IMR-90 (cell line): Measurements from ENCODE around the gene HNRNPU. TPM values are rescaled to one million over a fixed set of nuclear protein-coding genes. Genes with fewer than 3 reads are reported as not detected.
A peak's percentile ranks its signal among the peaks of the same experiment; 100 is the strongest.

ENCODE experiments used
- ATAC-seq: fragments of 200-7000 bp; cut with Tn5 transposase; 2 replicates; pipeline ENCODE4 v1.9.1; 2020; ENCODE audit warnings: low read depth, mild to moderate bottlenecking, moderate library complexity
- Bru-seq: library from RNA; stranded (reverse); fragments of 400-500 nt; gene quantifications from one replicate; lab custom pipeline; 2021; lab: Mats Ljungman, UMichigan
- BruChase-seq, 2 experiments: library from RNA; stranded (reverse); fragments of 400-500 nt; gene quantifications; one replicate each; lab custom pipeline; 2021; lab: Mats Ljungman, UMichigan
- BruUV-seq: library from RNA; stranded (reverse); fragments of 400-500 nt; replicated peaks from 2 replicates; lab custom pipeline; 2021; lab: Mats Ljungman, UMichigan
- CTCF ChIA-PET: fragments of 300-600 bp; formaldehyde crosslinking; extraction: SDS; loops from one replicate; lab custom pipeline; 2021; ENCODE audit warnings: antibody characterized with exemption; lab: Yijun Ruan, JAX
- POLR2A ChIA-PET: fragments of 300-600 bp; sonication (Branson Sonifier 250); formaldehyde crosslinking; loops from one replicate; lab custom pipeline; 2022; ENCODE audit warnings: antibody characterized with exemption; ENCODE audit not compliant: unreplicated experiment; lab: Charles Lee
- DNase-seq: peaks from one replicate; pipeline ENCODE4 v3.0.0; 2013
- H2AFZ ChIP-seq: replicated peaks from 2 replicates; pipeline ENCODE3; 2013; ENCODE audit warnings: low read length, mild to moderate bottlenecking; ENCODE audit not compliant: poor library complexity
- H2AK5ac ChIP-seq: 2 replicates; pipeline ENCODE4 v1.6.1; 2013; ENCODE audit warnings: low read depth, low read length, inconsistent platforms
- H2AK9ac ChIP-seq: replicated peaks from 2 replicates; pipeline ENCODE3; 2013; ENCODE audit warnings: mild to moderate bottlenecking, low read depth, low read length, moderate library complexity; ENCODE audit not compliant: poor library complexity
- H2BK120ac ChIP-seq: 2 replicates; pipeline ENCODE4 v1.6.1; 2013; ENCODE audit warnings: low read depth, low read length, inconsistent platforms
- H2BK15ac ChIP-seq: 3 replicates; pipeline ENCODE4 v1.6.1; 2013; ENCODE audit warnings: low read depth, low read length, inconsistent platforms
- H2BK20ac ChIP-seq: 2 replicates; pipeline ENCODE4 v1.6.1; 2013; ENCODE audit warnings: low read depth, mild to moderate bottlenecking, inconsistent platforms, low read length, moderate library complexity
- H2BK5ac ChIP-seq: 2 replicates; pipeline ENCODE4 v1.6.1; 2013; ENCODE audit warnings: mild to moderate bottlenecking, low read depth, low read length, inconsistent platforms; ENCODE audit not compliant: poor library complexity, severe bottlenecking
- H3K14ac ChIP-seq: replicated peaks from 2 replicates; pipeline ENCODE4 v1.6.1; 2013; ENCODE audit warnings: low read depth, low read length, inconsistent platforms
- H3K18ac ChIP-seq: 2 replicates; pipeline ENCODE4 v1.6.1; 2013; ENCODE audit warnings: low read depth, low read length, control low read depth
- H3K23ac ChIP-seq: 2 replicates; pipeline ENCODE4 v1.6.1; 2013; ENCODE audit warnings: low read depth, low read length, inconsistent platforms
- H3K27ac ChIP-seq: 2 replicates; pipeline ENCODE4 v1.5.1; 2013; ENCODE audit warnings: mild to moderate bottlenecking, control low read depth, low read length; ENCODE audit not compliant: insufficient read depth
- H3K27me3 ChIP-seq: 2 replicates; pipeline ENCODE4 v1.6.1; 2013; ENCODE audit warnings: low read length; ENCODE audit not compliant: control insufficient read depth, insufficient read depth
- H3K36me3 ChIP-seq: 2 replicates; pipeline ENCODE4 v1.6.1; 2013; ENCODE audit warnings: low read length, mixed read lengths; ENCODE audit not compliant: control insufficient read depth, insufficient read depth
- H3K4ac ChIP-seq: 2 replicates; pipeline ENCODE4 v1.6.1; 2013; ENCODE audit warnings: low read depth, low read length, inconsistent platforms
- H3K4me1 ChIP-seq: 2 replicates; pipeline ENCODE4 v1.6.1; 2013; ENCODE audit warnings: low read length, mixed read lengths; ENCODE audit not compliant: control insufficient read depth, insufficient read depth
- H3K4me2 ChIP-seq: 2 replicates; pipeline ENCODE4 v1.6.1; 2013; ENCODE audit warnings: low read depth, mild to moderate bottlenecking, control low read depth, low read length, moderate library complexity
- H3K4me3 ChIP-seq: 2 replicates; pipeline ENCODE4 v1.5.1; 2013; ENCODE audit warnings: low read depth, mild to moderate bottlenecking, control low read depth, low read length, moderate library complexity; ENCODE audit not compliant: insufficient read depth
- H3K56ac ChIP-seq: 2 replicates; pipeline ENCODE4 v1.6.1; 2013; ENCODE audit warnings: low read length, inconsistent platforms; ENCODE audit not compliant: insufficient read depth; ENCODE audit errors: extremely low read depth
- H3K79me1 ChIP-seq, 2 experiments: 2 replicates each; pipeline ENCODE4 v1.6.1; 2013; ENCODE audit warnings: low read length in 2 of 2, inconsistent platforms in 1 of 2, low read depth in 1 of 2
- H3K9ac ChIP-seq: 2 replicates; pipeline ENCODE4 v1.6.1; 2013; ENCODE audit warnings: low read depth, low read length, control low read depth
- H3K9me1 ChIP-seq: 2 replicates; pipeline ENCODE4 v1.6.1; 2013; ENCODE audit warnings: low read length, inconsistent platforms; ENCODE audit not compliant: insufficient read depth
- H3K9me3 ChIP-seq: 2 replicates; pipeline ENCODE4 v1.6.1; 2013; ENCODE audit warnings: low read length; ENCODE audit not compliant: control insufficient read depth, insufficient read depth
- H4K20me1 ChIP-seq: 2 replicates; pipeline ENCODE4 v1.6.1; 2013; ENCODE audit warnings: low read length, inconsistent platforms; ENCODE audit not compliant: insufficient read depth
- H4K5ac ChIP-seq: 2 replicates; pipeline ENCODE4 v1.6.1; 2013; ENCODE audit warnings: mild to moderate bottlenecking, low read depth, low read length, control low read depth
- H4K8ac ChIP-seq, 2 experiments: 2 replicates each; pipeline ENCODE4 v1.6.1; 2013; ENCODE audit warnings: low read depth in 2 of 2, low read length in 2 of 2, control low read depth in 1 of 2, inconsistent platforms in 1 of 2
- H4K91ac ChIP-seq: 2 replicates; pipeline ENCODE4 v1.6.1; 2013; ENCODE audit warnings: low read depth, low read length, inconsistent platforms; ENCODE audit not compliant: insufficient read depth
- BHLHE40 ChIP-seq: fragments of 150-350 bp; IDR thresholded peaks from 2 replicates; pipeline ENCODE4 v1.6.1; 2016; ENCODE audit warnings: mild to moderate bottlenecking, low read depth, low read length
- CHD1 ChIP-seq: IDR thresholded peaks from 2 replicates; pipeline ENCODE4 v1.6.1; 2012; ENCODE audit warnings: low read depth, low read length, improper control_type of control experiment
- CTCF ChIP-seq: conservative IDR thresholded peaks from 2 replicates; pipeline ENCODE4 v1.5.1; 2012; ENCODE audit warnings: mild to moderate bottlenecking, low read depth, low read length, improper control_type of control experiment
- FOS ChIP-seq: fragments of 150-350 bp; IDR thresholded peaks from 2 replicates; pipeline ENCODE4 v1.6.1; 2016; ENCODE audit warnings: low read depth, low read length
- MAFK ChIP-seq: IDR thresholded peaks from 2 replicates; pipeline ENCODE4 v1.6.1; 2012; ENCODE audit warnings: low read depth, low read length, improper control_type of control experiment
- MAZ ChIP-seq: IDR thresholded peaks from 2 replicates; pipeline ENCODE4 v1.6.1; 2012; ENCODE audit warnings: low read depth, mild to moderate bottlenecking, low read length, improper control_type of control experiment, moderate library complexity, borderline replicate concordance
- MXI1 ChIP-seq: IDR thresholded peaks from 2 replicates; pipeline ENCODE4 v1.6.1; 2012; ENCODE audit warnings: low read depth, mild to moderate bottlenecking, low read length, moderate library complexity, borderline replicate concordance
- NFE2L2 ChIP-seq: fragments of 150-350 bp; IDR thresholded peaks from 2 replicates; pipeline ENCODE4 v1.6.1; 2016; ENCODE audit warnings: low read depth, mild to moderate bottlenecking, low read length
- POLR2A ChIP-seq: IDR thresholded peaks from 2 replicates; pipeline ENCODE4 v1.6.1; 2012; ENCODE audit warnings: mild to moderate bottlenecking, low read depth, low read length
- RAD21 ChIP-seq: IDR thresholded peaks from 2 replicates; pipeline ENCODE4 v1.6.1; 2012; ENCODE audit warnings: low read length, improper control_type of control experiment
- RFX5 ChIP-seq: IDR thresholded peaks from 2 replicates; pipeline ENCODE4 v1.8.0; 2012; ENCODE audit warnings: low read depth, mild to moderate bottlenecking, low read length, moderate library complexity
- SMC3 ChIP-seq: fragments of 150-350 bp; IDR thresholded peaks from 2 replicates; pipeline ENCODE4 v1.6.1; 2016; ENCODE audit warnings: low read depth, mild to moderate bottlenecking, antibody characterized with exemption, low read length, moderate library complexity
- USF2 ChIP-seq: fragments of 150-350 bp; IDR thresholded peaks from 2 replicates; pipeline ENCODE4 v1.6.1; 2017; ENCODE audit warnings: mild to moderate bottlenecking, antibody characterized with exemption, low read length, low read depth
- WGBS, 2 experiments: methylation state at CpG; one replicate each; pipeline versions ENCODE4 v1.1.5 to v1.1.7; 2013; ENCODE audit warnings: missing lambda C conversion rate in 2 of 2; ENCODE audit not compliant: insufficient read length in 1 of 2; ENCODE audit errors: extremely low coverage in 2 of 2; 5-methylcytosine and 5-hydroxymethylcytosine counted together
- dilution Hi-C: fragments of 300-500 bp; cut with HindIII; formaldehyde crosslinking; loops from one replicate; pipeline ENCODE4 v1.14.3; 2018; ENCODE audit warnings: low sequenced_read_pairs; ENCODE audit not compliant: unreplicated experiment
- in situ Hi-C: fragments of 300-500 bp; cut with MboI; formaldehyde crosslinking; loops from 3 replicates; pipeline ENCODE4 v1.14.3; 2019; ENCODE audit warnings: low sequenced_read_pairs, inconsistent platforms, mixed read lengths
- intact Hi-C: fragments of 100-400 bp; cut with micrococcal nuclease; formaldehyde crosslinking; loops from 2 replicates; pipeline ENCODE4 v1.10.0; 2022
- long read RNA-seq: library from polyadenylated mRNA; unstranded; transcript quantifications from one replicate; pipeline ENCODE4 v2.0.0, GENCODE V29; 2021; ENCODE audit not compliant: unreplicated experiment
- polyA plus RNA-seq, 3 experiments: library from polyadenylated mRNA; depleted of rRNA; stranded (reverse); fragments of >200 nt; gene quantifications; 2 replicates each; pipeline ENCODE4 v1.2.3, GENCODE V29; 2012; ENCODE audit warnings: low replicate concordance in 1 of 3
- total RNA-seq: library from RNA; depleted of rRNA; stranded (reverse); fragments of >200 nt; gene quantifications from 2 replicates; pipeline ENCODE4 v1.2.3, GENCODE V29; 2012; rRNA removed

The HNRNPU gene
- total RNA-seq (151 and 343 TPM in 2 replicates), polyA plus RNA-seq (2012; rRNA removed) (144 and 169 TPM in 2 replicates), Bru-seq, nascent RNA (percentile 99 among the genes with signal in this experiment), BruChase-seq, experiment 1, labeled RNA remaining after a 6-hour chase (percentile 100 among the genes with signal in this experiment), BruChase-seq, experiment 2, labeled RNA remaining after a 2-hour chase (percentile 100 among the genes with signal in this experiment)
- polyA plus RNA-seq (2012; cell fraction: cytosol; rRNA removed) = 41.1 and 87.3 TPM in 2 replicates
- polyA plus RNA-seq (2012; cell fraction: nucleus; rRNA removed; ENCODE audit: low replicate concordance) = 31.2 and 90.2 TPM in 2 replicates
- long read RNA-seq, full-length matches to known transcripts = 389 of 445 reads
- long read RNA-seq, partial matches to known transcripts = 38 of 445 reads
- long read RNA-seq, other reads (novel, unspliced or antisense) = 18 of 445 reads

GRCh38 chr1:244864253-244865027 is at the start of gene HNRNPU:
TSS of gene HNRNPU (minus strand) at chr1:244864543. CDS start at chr1:244864307, 236 bp downstream.
- WGBS, 2 experiments = 0% methylated on average over 5 of the region's 71 CpGs; no CpG with 5 or more reads in 1 of the 2 experiments
- peak; percentile 87; the same call in 1 of the 2 replicates for TF ChIP-seq MAZ
- no peak for TF ChIP-seq SMC3
- TF ChIP-seq FOS = no peak
- TF ChIP-seq BHLHE40 = no peak
- peak; percentile 7; the same call in 1 of the 2 replicates for TF ChIP-seq RAD21
- TF ChIP-seq RFX5 = no peak
- no peak for TF ChIP-seq NFE2L2
- TF ChIP-seq CHD1 = 0 out of 2 replicates have a peak, but pooled peaks have one; percentile 59
- no peak for TF ChIP-seq MAFK
- TF ChIP-seq CTCF = peak; percentile 22; the same call in 1 of the 2 replicates
- no peak for TF ChIP-seq USF2
- peak; percentile 97 for TF ChIP-seq POLR2A
- TF ChIP-seq MXI1 = peak; percentile 53; the same call in 1 of the 2 replicates

More at GRCh38 chr1:244864253-244865027, at the start of gene HNRNPU:
- peak; percentile 87 for ATAC-seq
- intact Hi-C loops = loop anchor here (1.0 to 2.0 kb wide), 3 partner anchors 32 to 105 kb away; a partner anchor contains a TSS
- peak within 1 kb of the TSS; percentile 99 for H3K27ac ChIP-seq
- H3K4me2 ChIP-seq = peak within 1 kb of the TSS; percentile 96
- dilution Hi-C loops = no loop called here
- CTCF ChIA-PET = interaction anchor here (0.6 to 2.0 kb wide), 2 partner anchors 14 to 179 kb away, joined by 3 to 8 read pairs; no protein-coding TSS in a partner anchor
- no peaks in the 10 kb centered on the region for H3K9me1 ChIP-seq
- peak within 1 kb of the TSS; percentile 67; the same call in 2 of the 3 replicates for H2BK15ac ChIP-seq
- H3K23ac ChIP-seq = peak within 1 kb of the TSS; percentile 97
- H3K4ac ChIP-seq = peak within 1 kb of the TSS; percentile 97
- POLR2A ChIA-PET = interaction anchor here (0.6 kb wide), 1 partner anchor 206 kb away, joined by 5 read pairs; no protein-coding TSS in a partner anchor
- DNase-seq = peak; percentile 97
- H4K8ac ChIP-seq = peak within 1 kb of the TSS; percentile 95
- peak within 1 kb of the TSS; percentile 95 for H3K14ac ChIP-seq
- H2AK9ac ChIP-seq = peak within 1 kb of the TSS; percentile 99
- H3K79me1 ChIP-seq = peaks cover 3 to 6% of the 10 kb centered on the region in 2 experiments; a peak in 2 of 4 replicates
- in situ Hi-C loops = no loop called here
- H2AK5ac ChIP-seq = peak within 1 kb of the TSS; percentile 65
- peak within 1 kb of the TSS; percentile 73 for H2BK120ac ChIP-seq
- peak within 1 kb of the TSS; percentile 94 for H3K56ac ChIP-seq
- peak within 1 kb of the TSS; percentile 29; the same call in 1 of the 2 replicates for H2BK20ac ChIP-seq
- peak within 1 kb of the TSS; percentile 98 for H3K18ac ChIP-seq
- TSS peak; percentile 86 for BruUV-seq
- peaks cover 9% of the 10 kb centered on the region for H3K4me1 ChIP-seq
- peak within 1 kb of the TSS; percentile 74 for H3K4me3 ChIP-seq
- peaks cover 17% of the 10 kb centered on the region for H3K36me3 ChIP-seq
- peak within 1 kb of the TSS; percentile 87 for H4K91ac ChIP-seq
- peak within 1 kb of the TSS; percentile 92 for H2BK5ac ChIP-seq
- H3K9ac ChIP-seq = peak within 1 kb of the TSS; percentile 99
- H3K9me3 ChIP-seq = no peaks in the 10 kb centered on the region
- H3K27me3 ChIP-seq = no peaks in the 10 kb centered on the region
- peak within 1 kb of the TSS; percentile 92 for H2AFZ ChIP-seq
- H4K20me1 ChIP-seq = peaks cover 40% of the 10 kb centered on the region
- H4K5ac ChIP-seq = peak within 1 kb of the TSS; percentile 98
